Astrocyte (in vitro differentiated cells and primary cell): Measurements from ENCODE around the gene ETV4. TPM values are rescaled to one million over a fixed set of nuclear protein-coding genes. Genes with fewer than 3 reads are reported as not detected.

Source experiments
- DNase-seq: peaks from one replicate; pipeline ENCODE4 v3.0.0-alpha.2; 2010; ENCODE audit warnings: low read depth
- FAIRE-seq: peaks from 2 replicates; lab custom pipeline; 2011; peaks lifted over from hg19 to GRCh38; lab: Jason Lieb, UNC
- H2AFZ ChIP-seq: 2 replicates; pipeline ENCODE4 v1.6.0; 2012; ENCODE audit warnings: low read depth, low read length, inconsistent platforms
- H3K27ac ChIP-seq: 2 replicates; pipeline ENCODE4 v1.5.1; 2011; ENCODE audit warnings: low read depth, low read length, inconsistent platforms
- H3K27me3 ChIP-seq: 2 replicates; pipeline ENCODE4 v1.6.0; 2011; ENCODE audit warnings: low read length, inconsistent platforms; ENCODE audit not compliant: insufficient read depth
- H3K36me3 ChIP-seq: 2 replicates; pipeline ENCODE4 v1.5.1; 2011; ENCODE audit warnings: low read length, inconsistent platforms; ENCODE audit not compliant: insufficient read depth
- H3K4me1 ChIP-seq: 2 replicates; pipeline ENCODE4 v1.5.1; 2011; ENCODE audit warnings: low read length, inconsistent platforms; ENCODE audit not compliant: insufficient read depth
- H3K4me2 ChIP-seq: 2 replicates; pipeline ENCODE4 v1.6.0; 2012; ENCODE audit warnings: low read length, inconsistent platforms
- H3K4me3 ChIP-seq: 2 replicates; pipeline ENCODE4 v1.5.1; 2011; ENCODE audit warnings: low read depth, mild to moderate bottlenecking, low read length, inconsistent platforms; ENCODE audit not compliant: insufficient read depth
- H3K79me2 ChIP-seq: 2 replicates; pipeline ENCODE4 v1.6.0; 2012; ENCODE audit warnings: mild to moderate bottlenecking, low read length, inconsistent platforms; ENCODE audit not compliant: insufficient read depth
- H3K9ac ChIP-seq: 2 replicates; pipeline ENCODE4 v1.6.0; 2012; ENCODE audit warnings: mild to moderate bottlenecking, low read length, inconsistent platforms
- H3K9me3 ChIP-seq: 2 replicates; pipeline ENCODE4 v1.5.1; 2012; ENCODE audit warnings: low read depth, mild to moderate bottlenecking, low read length, inconsistent platforms; ENCODE audit not compliant: insufficient read depth
- H4K20me1 ChIP-seq: 2 replicates; pipeline ENCODE4 v1.6.0; 2012; ENCODE audit warnings: low read length, inconsistent platforms; ENCODE audit not compliant: insufficient read depth
- H3K27ac Mint-ChIP-seq: one replicate; pipeline ENCODE4 v1.8.0; 2021; ENCODE audit warnings: mild to moderate bottlenecking, mixed read lengths; ENCODE audit not compliant: unreplicated experiment
- H3K27me3 Mint-ChIP-seq: one replicate; pipeline ENCODE4 v1.8.0; 2021; ENCODE audit warnings: low read depth, mixed read lengths; ENCODE audit not compliant: unreplicated experiment
- H3K36me3 Mint-ChIP-seq: one replicate; pipeline ENCODE4 v1.8.0; 2021; ENCODE audit warnings: low read depth, mixed read lengths; ENCODE audit not compliant: unreplicated experiment
- H3K4me1 Mint-ChIP-seq: one replicate; pipeline ENCODE4 v1.8.0; 2021; ENCODE audit warnings: low read depth, mixed read lengths; ENCODE audit not compliant: unreplicated experiment
- H3K4me3 Mint-ChIP-seq: one replicate; pipeline ENCODE4 v1.8.0; 2021; ENCODE audit warnings: mild to moderate bottlenecking, moderate library complexity, mixed read lengths; ENCODE audit not compliant: unreplicated experiment
- H3K9me3 Mint-ChIP-seq: one replicate; pipeline ENCODE4 v1.8.0; 2021; ENCODE audit warnings: mild to moderate bottlenecking, mixed read lengths; ENCODE audit not compliant: unreplicated experiment
- EZH2 ChIP-seq: IDR thresholded peaks from 2 replicates; pipeline ENCODE4 v1.6.1; 2012; ENCODE audit warnings: mild to moderate bottlenecking, low read length, inconsistent platforms; ENCODE audit not compliant: insufficient read depth
- total RNA-seq: library from RNA; stranded (reverse); gene quantifications from 2 replicates; pipeline ENCODE4 v1.2.1, GENCODE V29; 2021
- TF ChIP-seq, protein P1 (sequence below): IDR thresholded peaks from 2 replicates; pipeline ENCODE4 v1.5.1; 2011; ENCODE audit warnings: low read depth, mild to moderate bottlenecking, inconsistent platforms, low read length, moderate library complexity; ENCODE audit not compliant: insufficient read depth

The ETV4 gene
- total RNA-seq, 1 donor from 2014 or later, result 11.4 TPM

DNA sequence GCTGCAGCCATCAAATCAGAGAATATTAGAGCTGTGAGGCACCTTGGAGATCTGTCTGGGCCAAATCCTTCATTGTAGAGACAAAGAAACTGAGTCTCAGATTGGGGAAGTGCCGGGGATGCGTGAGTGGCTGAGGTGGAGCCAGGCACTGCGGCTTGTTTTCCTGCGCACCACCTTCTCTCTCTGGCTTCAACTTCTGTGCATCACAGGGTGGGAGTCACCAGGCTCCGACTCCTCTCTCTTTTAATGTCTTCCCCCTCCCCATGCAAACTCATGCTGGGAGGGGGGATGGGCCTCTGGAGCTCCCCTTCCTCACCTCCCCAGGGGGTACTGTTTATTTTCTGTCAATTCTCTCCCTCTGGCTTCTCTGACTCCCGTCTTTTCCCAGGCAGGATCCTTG lies 8.7 kb upstream of the ETV4 start:
- FAIRE-seq (no peak), DNase-seq (no peak)
- Mint-ChIP-seq H3K27me3 (peaks cover 28% of the 10 kb centered on the region), H3K27ac (no peak overlapping the region), H3K4me3 (no peak overlapping the region), H3K4me1 (no peaks in the 10 kb centered on the region), H3K36me3 (peaks cover 2% of the 10 kb centered on the region), H3K9me3 (no peaks in the 10 kb centered on the region)
- H3K4me1 ChIP-seq, result no peaks in the 10 kb centered on the region
- no peaks in the 10 kb centered on the region for H3K79me2 ChIP-seq
- H3K27me3 ChIP-seq, result peaks cover 2% of the 10 kb centered on the region
- no peak overlapping the region for H3K9ac ChIP-seq
- no peak overlapping the region for H2AFZ ChIP-seq
- TF ChIP-seq, protein P1, sequence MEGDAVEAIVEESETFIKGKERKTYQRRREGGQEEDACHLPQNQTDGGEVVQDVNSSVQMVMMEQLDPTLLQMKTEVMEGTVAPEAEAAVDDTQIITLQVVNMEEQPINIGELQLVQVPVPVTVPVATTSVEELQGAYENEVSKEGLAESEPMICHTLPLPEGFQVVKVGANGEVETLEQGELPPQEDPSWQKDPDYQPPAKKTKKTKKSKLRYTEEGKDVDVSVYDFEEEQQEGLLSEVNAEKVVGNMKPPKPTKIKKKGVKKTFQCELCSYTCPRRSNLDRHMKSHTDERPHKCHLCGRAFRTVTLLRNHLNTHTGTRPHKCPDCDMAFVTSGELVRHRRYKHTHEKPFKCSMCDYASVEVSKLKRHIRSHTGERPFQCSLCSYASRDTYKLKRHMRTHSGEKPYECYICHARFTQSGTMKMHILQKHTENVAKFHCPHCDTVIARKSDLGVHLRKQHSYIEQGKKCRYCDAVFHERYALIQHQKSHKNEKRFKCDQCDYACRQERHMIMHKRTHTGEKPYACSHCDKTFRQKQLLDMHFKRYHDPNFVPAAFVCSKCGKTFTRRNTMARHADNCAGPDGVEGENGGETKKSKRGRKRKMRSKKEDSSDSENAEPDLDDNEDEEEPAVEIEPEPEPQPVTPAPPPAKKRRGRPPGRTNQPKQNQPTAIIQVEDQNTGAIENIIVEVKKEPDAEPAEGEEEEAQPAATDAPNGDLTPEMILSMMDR, result no peak
- TF ChIP-seq EZH2, result no peak
- H3K9me3 ChIP-seq, result no peaks in the 10 kb centered on the region
- no peaks in the 10 kb centered on the region for H3K36me3 ChIP-seq
- no peak overlapping the region for H3K4me2 ChIP-seq
- no peak overlapping the region for H3K27ac ChIP-seq
- no peak overlapping the region for H3K4me3 ChIP-seq
- no peaks in the 10 kb centered on the region for H4K20me1 ChIP-seq

DNA sequence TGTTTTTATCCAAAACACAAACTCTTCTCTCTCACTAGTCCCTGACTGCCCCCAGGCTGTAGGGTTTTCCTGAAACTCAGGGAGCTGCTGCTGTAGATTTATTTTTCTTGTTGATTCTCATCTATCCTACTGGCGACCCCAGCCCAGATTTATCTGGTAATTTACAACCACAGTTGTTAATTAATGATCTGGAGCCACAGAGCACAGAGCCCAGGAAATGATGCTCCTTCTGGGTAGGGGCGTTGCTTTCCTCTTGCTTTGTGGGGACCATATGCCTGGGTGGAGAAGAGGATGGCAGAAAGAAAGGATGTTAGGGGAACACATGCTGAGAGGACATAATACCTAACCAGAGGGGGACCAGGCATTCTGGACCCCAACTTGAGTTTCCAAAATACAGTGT lies 7.4 kb upstream of the ETV4 start:
- Histone ChIP-seq H3K36me3 (no peaks in the 10 kb centered on the region), H3K27me3 (peaks cover 3% of the 10 kb centered on the region), H3K4me1 (no peaks in the 10 kb centered on the region), H4K20me1 (no peaks in the 10 kb centered on the region), H3K9ac (no peak overlapping the region), H3K79me2 (no peaks in the 10 kb centered on the region), H3K9me3 (no peaks in the 10 kb centered on the region), H3K27ac (no peak overlapping the region), H3K4me2 (no peak overlapping the region), H3K4me3 (no peak overlapping the region), H2AFZ (no peak overlapping the region)
- Mint-ChIP-seq H3K27ac (no peak overlapping the region), H3K9me3 (no peaks in the 10 kb centered on the region), H3K4me3 (no peak overlapping the region), H3K36me3 (no peaks in the 10 kb centered on the region), H3K27me3 (peaks cover 28% of the 10 kb centered on the region), H3K4me1 (no peaks in the 10 kb centered on the region)
- no peak for DNase-seq
- FAIRE-seq, result no peak
- TF ChIP-seq, protein P1, result no peak
- TF ChIP-seq EZH2, result no peak

DNA sequence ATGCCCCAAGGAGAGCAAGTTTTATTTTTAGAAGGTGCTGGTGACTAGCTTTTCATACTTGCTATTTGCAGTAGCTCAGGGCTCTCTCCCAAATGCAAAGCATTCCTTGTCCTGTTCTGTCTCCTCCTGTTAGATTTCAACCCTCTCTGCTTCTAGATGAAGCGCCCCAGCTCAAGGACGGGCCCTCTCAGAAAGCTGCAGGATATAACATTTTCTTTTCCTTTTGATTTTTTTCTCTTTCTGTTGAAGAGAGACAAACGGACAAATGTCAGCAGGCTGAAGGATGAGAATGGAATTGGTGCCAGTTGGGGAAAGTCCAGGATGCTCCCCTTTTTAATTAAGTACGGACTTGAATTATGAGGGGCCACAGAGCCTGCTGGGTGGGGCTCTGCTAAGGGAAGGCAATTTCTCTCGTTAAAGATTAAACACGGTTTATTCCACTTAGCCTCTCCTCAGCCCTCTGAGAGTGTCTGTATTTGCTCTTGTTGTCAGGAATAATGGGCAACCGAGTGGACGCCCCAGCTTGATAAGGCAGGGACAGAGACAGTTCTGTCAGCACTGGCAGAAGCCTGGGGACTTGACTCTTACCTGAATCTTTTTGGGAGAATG lies 6.2 kb upstream of the ETV4 start:
- H3K79me2 ChIP-seq, result no peaks in the 10 kb centered on the region
- H3K4me1 ChIP-seq, result no peaks in the 10 kb centered on the region
- H3K9ac ChIP-seq, result no peak overlapping the region
- TF ChIP-seq, protein P1, result no peak
- TF ChIP-seq EZH2, result no peak
- H3K4me3 ChIP-seq, result no peak overlapping the region
- no peak for DNase-seq
- H4K20me1 ChIP-seq, result no peaks in the 10 kb centered on the region
- no peak overlapping the region for H3K4me2 ChIP-seq
- peaks cover 3% of the 10 kb centered on the region for H3K27me3 ChIP-seq
- no peak overlapping the region for H3K27ac ChIP-seq
- Mint-ChIP-seq H3K4me3 (no peak overlapping the region), H3K27ac (no peak overlapping the region), H3K9me3 (no peaks in the 10 kb centered on the region), H3K27me3 (peaks cover 36% of the 10 kb centered on the region), H3K4me1 (peaks cover 2% of the 10 kb centered on the region), H3K36me3 (no peaks in the 10 kb centered on the region)
- no peak for FAIRE-seq
- no peak overlapping the region for H2AFZ ChIP-seq
- H3K9me3 ChIP-seq, result no peaks in the 10 kb centered on the region
- no peaks in the 10 kb centered on the region for H3K36me3 ChIP-seq
